ENCODE data around the gene PRICKLE2. TPM values are rescaled to one million over a fixed set of nuclear protein-coding genes. Genes with fewer than 3 reads are reported as not detected.
A peak's percentile ranks its signal among the peaks of the same experiment; 100 is the strongest.

The PRICKLE2 gene
- polyA plus RNA-seq, 1 donor (not counting 4 experiments of a cell fraction or from before 2014, with no cell fraction given): 7.8 TPM

GRCh38 chr3:64114651-64115050 is 110.6 kb downstream of the PRICKLE2 start:
- no peaks in the 10 kb centered on the region for H3K79me2 ChIP-seq (ENCODE audit: control insufficient read depth, insufficient read depth, low read length)
- no peaks in the 10 kb centered on the region for H3K4me1 ChIP-seq (ENCODE audit: control insufficient read depth, extremely low read depth, insufficient read depth, low read length)
- dilution Hi-C loops (cut with MboI; ENCODE audit: extremely low pct_ligation_motif_present, low sequenced_read_pairs): no loop called here
- H3K4me2 ChIP-seq (ENCODE audit: control insufficient read depth, extremely low read depth, insufficient read depth, low read depth, low read length): no peak overlapping the region
- H3K4me3 ChIP-seq (ENCODE audit: control insufficient read depth in 2 of 3, extremely low read depth in 1 of 3, insufficient read depth in 2 of 3, low read depth in 1 of 3, low read length in 3 of 3): no peak overlapping the region
- TF ChIP-seq CTCF (optimal IDR thresholded peaks at IDR 0.05 in 1 of 3, IDR thresholded peaks at IDR 0.05 in 1 of 3, conservative IDR thresholded peaks at IDR 0.05 in 1 of 3; ENCODE audit: extremely low read depth in 1 of 3, insufficient read depth in 2 of 3, low read length in 3 of 3): no peak
- no peak for TF ChIP-seq EZH2 (IDR thresholded peaks at IDR 0.05; ENCODE audit: low read length)
- FAIRE-seq (peak; percentile 51), DNase-seq (ENCODE audit: low read depth, low spot score) (no peak)
- no peaks in the 10 kb centered on the region for H3K9me3 ChIP-seq (ENCODE audit: control insufficient read depth, low read depth, low read length)
- no peaks in the 10 kb centered on the region for H3K36me3 ChIP-seq (ENCODE audit: control insufficient read depth in 2 of 2, extremely low read depth in 1 of 2, insufficient read depth in 2 of 2, low read length in 2 of 2)
- H3K27me3 ChIP-seq (ENCODE audit: control insufficient read depth, extremely low read depth, insufficient read depth, low read length): no peaks in the 10 kb centered on the region
- no peak overlapping the region for H2AFZ ChIP-seq (ENCODE audit: control insufficient read depth, low read length)
- no peaks in the 10 kb centered on the region for H3K9me1 ChIP-seq (ENCODE audit: control insufficient read depth, extremely low read depth, insufficient read depth, low read length)
- H3K9ac ChIP-seq (ENCODE audit: control insufficient read depth, extremely low read depth, insufficient read depth, low read length): no peak overlapping the region
- no peaks in the 10 kb centered on the region for H4K20me1 ChIP-seq (ENCODE audit: control insufficient read depth, extremely low read depth, insufficient read depth, low read length)
- no peak overlapping the region for H3K27ac ChIP-seq (ENCODE audit: control insufficient read depth, insufficient read depth, low read length)

- dilution Hi-C loops (cut with MboI; ENCODE audit: extremely low pct_ligation_motif_present, low sequenced_read_pairs): no loop called here
- no peaks in the 10 kb centered on the region for H3K36me3 ChIP-seq (ENCODE audit: control insufficient read depth in 2 of 2, extremely low read depth in 1 of 2, insufficient read depth in 2 of 2, low read length in 2 of 2)
- H3K27me3 ChIP-seq (ENCODE audit: control insufficient read depth, extremely low read depth, insufficient read depth, low read length): no peaks in the 10 kb centered on the region
- no peaks in the 10 kb centered on the region for H3K79me2 ChIP-seq (ENCODE audit: control insufficient read depth, insufficient read depth, low read length)
- no peak for TF ChIP-seq EZH2 (IDR thresholded peaks at IDR 0.05; ENCODE audit: low read length)
- TF ChIP-seq CTCF (optimal IDR thresholded peaks at IDR 0.05 in 1 of 3, IDR thresholded peaks at IDR 0.05 in 1 of 3, conservative IDR thresholded peaks at IDR 0.05 in 1 of 3; ENCODE audit: extremely low read depth in 1 of 3, insufficient read depth in 2 of 3, low read length in 3 of 3): no peak
- no peak overlapping the region for H3K9ac ChIP-seq (ENCODE audit: control insufficient read depth, extremely low read depth, insufficient read depth, low read length)
- H3K27ac ChIP-seq (ENCODE audit: control insufficient read depth, insufficient read depth, low read length): no peak overlapping the region
- H3K4me2 ChIP-seq (ENCODE audit: control insufficient read depth, extremely low read depth, insufficient read depth, low read depth, low read length): no peak overlapping the region
- H3K4me1 ChIP-seq (ENCODE audit: control insufficient read depth, extremely low read depth, insufficient read depth, low read length): no peaks in the 10 kb centered on the region
- no peaks in the 10 kb centered on the region for H4K20me1 ChIP-seq (ENCODE audit: control insufficient read depth, extremely low read depth, insufficient read depth, low read length)
- DNase-seq (ENCODE audit: low read depth, low spot score) (no peak), FAIRE-seq (no peak)
- no peaks in the 10 kb centered on the region for H3K9me1 ChIP-seq (ENCODE audit: control insufficient read depth, extremely low read depth, insufficient read depth, low read length)
- no peaks in the 10 kb centered on the region for H3K9me3 ChIP-seq (ENCODE audit: control insufficient read depth, low read depth, low read length)
- H3K4me3 ChIP-seq (ENCODE audit: control insufficient read depth in 2 of 3, extremely low read depth in 1 of 3, insufficient read depth in 2 of 3, low read depth in 1 of 3, low read length in 3 of 3): no peak overlapping the region
- no peak overlapping the region for H2AFZ ChIP-seq (ENCODE audit: control insufficient read depth, low read length)
These were observed 113.4 kb downstream of the PRICKLE2 start for GRCh38 chr3:64111872-64112271.
